ENCODE data around the gene GPBP1. TPM values are rescaled to one million over a fixed set of nuclear protein-coding genes. Genes with fewer than 3 reads are reported as not detected.

The GPBP1 gene
- total and polyA plus RNA-seq, 9 of the 15 experiments (the other 6 are each of a cell fraction or from before 2014, with no cell fraction given) = 31.0 to 109 (median 68.4) TPM

GRCh38 chr5:57174128-57174889 is 450 bp downstream of the GPBP1 start (continued):
- no peak for TF ChIP-seq MNT (conservative IDR thresholded peaks at IDR 0.05)
- TF ChIP-seq ZNF592 (IDR thresholded peaks at IDR 0.05) = no peak
- no peak for TF ChIP-seq CBX2 (IDR thresholded peaks at IDR 0.05; ENCODE audit: insufficient read depth, low read length, poor library complexity, severe bottlenecking)
- TF ChIP-seq ZNF354B (CRISPR knock-in tag; IDR thresholded peaks at IDR 0.05) = no peak
- TF ChIP-seq MTF1 (CRISPR knock-in tag; IDR thresholded peaks at IDR 0.05; ENCODE audit: borderline replicate concordance) = no peak
- no peak for TF ChIP-seq KLF13 (tag; IDR thresholded peaks at IDR 0.05; ENCODE audit: borderline replicate concordance, low read depth)
- no peak for TF ChIP-seq BHLHE40 (IDR thresholded peaks at IDR 0.05; ENCODE audit: low read length)
- no peak for TF ChIP-seq ZNF318 (IDR thresholded peaks at IDR 0.05; ENCODE audit: borderline replicate concordance in 1 of 2, low read depth in 1 of 2)
- TF ChIP-seq PPARD (CRISPR knock-in tag; IDR thresholded peaks at IDR 0.05) = no peak
- 0 out of 2 replicates have a peak, but pooled peaks have one; percentile 27 for TF ChIP-seq KAT7 (CRISPR knock-in tag; IDR thresholded peaks at IDR 0.05; ENCODE audit: borderline replicate concordance)
- no peak for TF ChIP-seq ETV6 (IDR thresholded peaks at IDR 0.05; ENCODE audit: borderline replicate concordance in 1 of 2, low read depth in 2 of 2, low read length in 1 of 2)
- no peak for TF ChIP-seq ETV6 (CRISPR knock-in tag; IDR thresholded peaks at IDR 0.05; ENCODE audit: borderline replicate concordance)
